Kasumi-1 (cell line): ENCODE data around the gene DSCAM.
A peak's percentile ranks its signal among the peaks of the same experiment; 100 is the strongest.
"Not testable (repeated sequence)": the region's sequence is repeated elsewhere in the genome, so short reads cannot be mapped to it uniquely, and the experiment has no call there.

Experiments
- DNase-seq, 2 experiments: peaks; one replicate each; lab custom pipeline; 2025; lab: John Stamatoyannopoulos, UW

Gene DSCAM

GRCh38 chr21:40846587-40847411, at the start of gene DSCAM:
Gene DSCAM (minus strand): TSS chr21:40847158. CDS start chr21:40846661, 497 bp downstream.
- no peak for DNase-seq

- DNase-seq = not testable (repeated sequence)
These were observed 48.7 kb upstream of the DSCAM start for GRCh38 chr21:40895697-40896096.

- no peak for DNase-seq
These were observed 40.0 kb upstream of the DSCAM start for GRCh38 chr21:40886931-40887330.

GRCh38 chr21:40886006-40886405, 39.0 kb upstream of the DSCAM start:
- no peak for DNase-seq

- DNase-seq = no peak
These were observed 35.4 kb upstream of the DSCAM start for GRCh38 chr21:40882192-40882915.

- no peak for DNase-seq
These were observed 34.8 kb upstream of the DSCAM start for GRCh38 chr21:40881767-40882166.

- no peak for DNase-seq
These were observed 24.1 kb upstream of the DSCAM start for GRCh38 chr21:40871099-40871498.

GRCh38 chr21:40863839-40864238, 16.9 kb upstream of the DSCAM start:
- no peak for DNase-seq

- no peak for DNase-seq
These were observed 11.6 kb upstream of the DSCAM start for GRCh38 chr21:40858517-40858916.

GRCh38 chr21:40853956-40854688, 7.2 kb upstream of the DSCAM start:
- peak in 1 of 2 experiments; percentile 3 for DNase-seq

GRCh38 chr21:40852563-40852962, 5.6 kb upstream of the DSCAM start:
- no peak for DNase-seq

- DNase-seq = no peak
These were observed 4.8 kb upstream of the DSCAM start for GRCh38 chr21:40851749-40852148.

GRCh38 chr21:40850071-40850470, 3.1 kb upstream of the DSCAM start:
- no peak for DNase-seq

GRCh38 chr21:40847951-40848350, 993 bp upstream of the DSCAM start:
- DNase-seq = no peak

GRCh38 chr21:40846103-40846502, 855 bp downstream of the DSCAM start:
- DNase-seq = no peak

- no peak for DNase-seq
These were observed 1.4 kb downstream of the DSCAM start for GRCh38 chr21:40845441-40845995.

GRCh38 chr21:40844935-40845334, 2.0 kb downstream of the DSCAM start:
- no peak for DNase-seq

- DNase-seq = no peak
These were observed 4.8 kb downstream of the DSCAM start for GRCh38 chr21:40842197-40842552.

- no peak for DNase-seq
These were observed 5.3 kb downstream of the DSCAM start for GRCh38 chr21:40841524-40842196.

GRCh38 chr21:40840401-40841125, 6.4 kb downstream of the DSCAM start:
- no peak for DNase-seq

GRCh38 chr21:40839521-40839920, 7.4 kb downstream of the DSCAM start:
- DNase-seq = no peak
